ENCODE results near the gene TBC1D17.

DNA sequence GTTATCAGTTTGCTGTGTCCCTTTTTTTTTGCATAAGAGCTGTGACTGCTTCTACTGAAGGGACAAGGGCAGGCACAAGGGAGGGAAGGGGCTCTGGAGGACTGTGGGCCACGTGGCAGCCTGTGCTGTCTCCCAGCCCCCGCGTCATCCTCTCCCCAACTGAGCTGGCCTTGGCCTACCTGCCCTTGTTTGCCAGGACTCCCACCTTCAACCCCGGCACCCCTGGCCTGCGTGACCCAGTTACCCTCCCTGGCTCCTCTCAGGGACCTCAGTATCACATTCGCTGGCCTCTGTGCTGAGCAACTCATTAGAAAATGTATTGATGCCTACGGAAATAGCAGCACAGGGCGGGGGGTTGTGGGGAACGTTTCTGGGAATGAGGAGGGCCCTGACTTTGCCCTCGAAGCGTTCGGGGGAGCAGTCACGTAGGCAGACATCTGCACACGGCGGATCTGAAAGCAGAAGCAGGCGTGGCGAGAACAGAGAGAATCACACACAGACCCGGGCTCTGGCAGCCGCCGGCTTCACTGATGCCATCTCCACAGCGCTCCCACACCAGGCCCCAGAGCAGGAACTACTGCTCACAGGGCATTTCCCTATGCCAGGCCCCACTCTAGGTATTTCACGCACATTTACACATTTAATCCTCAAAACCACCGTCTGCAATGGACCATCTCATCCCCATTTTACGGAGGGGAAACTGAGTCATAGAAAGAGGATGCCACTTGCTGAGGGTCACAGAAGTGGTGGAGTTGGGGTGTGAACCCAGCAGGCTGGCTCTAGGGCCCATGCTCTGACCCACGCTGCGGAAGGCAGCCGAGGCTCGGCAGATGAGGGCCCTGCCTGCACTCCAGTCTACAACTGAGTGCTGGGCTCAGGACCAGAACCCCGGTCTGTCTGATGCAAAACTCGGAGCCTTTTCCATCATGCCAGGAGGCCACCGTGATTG, 45.8 kb downstream of the TBC1D17 start:
- TF ChIP-seq, protein P1, sequence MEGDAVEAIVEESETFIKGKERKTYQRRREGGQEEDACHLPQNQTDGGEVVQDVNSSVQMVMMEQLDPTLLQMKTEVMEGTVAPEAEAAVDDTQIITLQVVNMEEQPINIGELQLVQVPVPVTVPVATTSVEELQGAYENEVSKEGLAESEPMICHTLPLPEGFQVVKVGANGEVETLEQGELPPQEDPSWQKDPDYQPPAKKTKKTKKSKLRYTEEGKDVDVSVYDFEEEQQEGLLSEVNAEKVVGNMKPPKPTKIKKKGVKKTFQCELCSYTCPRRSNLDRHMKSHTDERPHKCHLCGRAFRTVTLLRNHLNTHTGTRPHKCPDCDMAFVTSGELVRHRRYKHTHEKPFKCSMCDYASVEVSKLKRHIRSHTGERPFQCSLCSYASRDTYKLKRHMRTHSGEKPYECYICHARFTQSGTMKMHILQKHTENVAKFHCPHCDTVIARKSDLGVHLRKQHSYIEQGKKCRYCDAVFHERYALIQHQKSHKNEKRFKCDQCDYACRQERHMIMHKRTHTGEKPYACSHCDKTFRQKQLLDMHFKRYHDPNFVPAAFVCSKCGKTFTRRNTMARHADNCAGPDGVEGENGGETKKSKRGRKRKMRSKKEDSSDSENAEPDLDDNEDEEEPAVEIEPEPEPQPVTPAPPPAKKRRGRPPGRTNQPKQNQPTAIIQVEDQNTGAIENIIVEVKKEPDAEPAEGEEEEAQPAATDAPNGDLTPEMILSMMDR (IDR thresholded peaks at IDR 0.05) = no peak
- TF ChIP-seq POLR2AphosphoS5 (IDR thresholded peaks at IDR 0.05) = no peak
- no peak for TF ChIP-seq POLR2A (IDR thresholded peaks at IDR 0.05)

All from breast epithelium (tissue), 3 donors.